HG03457 (cell line): Measurements from ENCODE around the gene RASSF5.

Experiments used
- ATAC-seq: cut with Tn5 transposase; IDR thresholded peaks from one replicate; pipeline ENCODE4 v1.9.1; 2021; ENCODE audit warnings: moderate number of reproducible peaks; ENCODE audit not compliant: unreplicated experiment

The RASSF5 gene

DNA sequence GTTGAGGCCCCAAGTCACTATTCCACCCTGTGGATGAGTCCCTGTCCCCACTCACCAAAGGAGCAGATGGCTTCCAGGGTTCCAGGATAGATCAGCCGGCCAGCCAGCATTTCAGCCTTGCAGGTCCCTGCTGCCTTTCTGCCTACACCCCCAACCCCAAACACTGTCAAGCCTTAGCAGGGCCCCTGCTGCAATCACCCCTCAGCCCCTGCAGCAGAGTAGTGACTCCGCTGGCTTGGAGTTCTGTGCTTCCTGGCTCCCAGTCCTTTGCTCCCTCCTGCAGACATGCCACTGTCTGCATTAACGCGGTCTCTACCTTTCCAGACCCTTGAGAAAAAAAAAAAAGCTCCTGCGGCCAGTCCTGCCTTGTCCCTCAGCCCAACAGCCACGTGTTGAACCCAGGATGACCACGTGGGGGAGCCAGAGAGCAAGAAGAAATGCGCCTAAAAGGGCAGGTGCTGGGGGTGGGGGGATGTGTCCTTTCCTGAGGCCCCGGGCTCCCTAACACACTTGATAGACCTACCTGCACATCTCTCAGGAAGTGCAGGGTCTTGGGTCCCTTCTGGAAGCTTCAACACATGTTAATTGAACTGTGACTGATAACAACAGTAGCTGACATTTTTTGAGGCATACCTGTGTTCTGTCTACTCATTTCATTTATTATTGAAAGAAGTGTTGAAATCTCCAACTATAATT, 37.4 kb downstream of the RASSF5 start:
- ATAC-seq = no peak

DNA sequence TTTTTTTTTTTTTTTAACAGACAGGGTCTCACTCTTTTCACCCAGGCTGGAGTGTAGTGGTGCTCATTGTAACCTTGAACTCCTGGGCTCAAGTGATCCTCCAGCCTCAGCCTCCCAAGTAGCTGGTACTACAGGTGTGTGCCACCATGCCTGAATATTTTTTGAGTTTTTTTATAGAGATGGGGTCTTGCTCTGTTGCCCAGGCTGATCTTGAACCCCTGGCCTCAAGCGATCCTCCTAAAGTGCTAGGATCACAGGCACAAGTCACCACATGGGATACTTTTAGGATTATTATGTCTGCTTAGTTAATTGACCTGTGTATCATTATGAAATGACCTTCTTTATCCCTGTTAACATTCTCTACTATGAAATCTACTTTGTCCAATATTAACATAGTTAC, 38.0 kb downstream of the RASSF5 start:
- no peak for ATAC-seq

DNA sequence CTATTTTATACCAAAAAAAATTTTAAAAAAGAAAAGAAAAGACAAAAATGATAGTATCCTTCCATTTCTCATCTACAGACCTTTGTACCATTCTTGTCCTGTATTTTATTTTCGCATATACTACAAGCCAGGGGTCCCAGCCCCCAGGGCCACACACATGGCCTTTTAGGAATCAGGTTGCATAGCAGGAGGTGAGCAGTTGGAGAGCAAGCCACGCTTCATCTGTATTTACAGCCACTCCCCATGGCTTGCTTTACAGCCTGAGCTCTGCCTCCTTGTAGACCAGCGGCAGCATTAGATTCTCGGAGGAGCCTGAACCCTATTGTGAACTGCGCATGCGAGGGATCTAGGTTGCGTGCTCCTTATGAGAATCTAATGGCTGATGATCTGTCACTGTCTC, 39.8 kb downstream of the RASSF5 start:
- ATAC-seq = no peak

DNA sequence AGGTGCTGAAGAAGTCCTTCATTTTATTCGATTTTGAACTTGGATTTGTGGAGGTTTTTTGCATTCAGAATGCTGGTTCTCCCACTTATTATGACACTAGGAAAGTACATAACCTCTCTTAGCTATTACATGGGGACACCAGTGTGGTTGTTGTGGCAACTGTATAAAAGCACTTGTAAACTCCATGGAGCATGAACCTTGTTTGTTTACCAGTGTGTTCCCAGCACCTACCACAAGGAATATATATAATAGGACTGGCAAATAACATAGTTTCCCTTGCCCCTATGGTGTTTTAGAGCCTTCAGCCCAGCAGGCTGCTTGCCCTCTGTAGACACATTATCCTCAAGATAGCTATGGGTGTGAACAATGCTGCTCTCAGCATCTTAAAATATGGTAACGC, 43.1 kb downstream of the RASSF5 start:
- no peak for ATAC-seq

DNA sequence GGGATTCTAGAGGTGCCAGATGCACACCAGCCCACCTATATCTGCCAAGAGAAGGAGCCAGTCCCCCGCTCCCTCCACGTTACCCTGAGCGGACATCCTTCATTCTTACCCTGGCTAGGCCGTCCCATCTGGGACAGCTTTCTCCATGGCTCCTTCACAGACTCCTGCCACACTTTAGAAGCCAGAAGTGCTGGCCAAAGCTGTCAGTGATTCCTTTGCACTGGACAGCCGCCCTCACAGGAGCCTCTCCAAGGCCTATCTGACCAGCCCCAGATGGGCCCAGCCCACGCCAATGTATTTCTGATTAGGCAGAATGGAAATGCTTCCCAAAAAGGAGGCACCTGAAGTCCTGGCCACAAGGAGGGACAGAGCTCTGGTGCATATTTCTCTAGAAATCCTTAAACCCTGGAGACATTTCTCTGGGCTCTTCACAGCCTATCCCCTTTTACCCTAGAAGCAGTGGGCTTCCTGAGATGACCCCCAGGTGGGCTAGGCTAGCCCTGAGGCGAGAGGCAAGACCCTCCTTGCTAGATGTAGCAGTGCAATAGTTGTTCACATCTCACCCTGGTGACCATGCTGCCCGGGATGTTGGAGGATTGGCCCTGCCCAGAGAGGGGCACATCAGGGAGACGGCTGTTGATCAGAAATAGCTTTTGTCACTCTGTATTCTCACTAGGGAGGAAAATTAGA, 44.1 kb downstream of the RASSF5 start:
- ATAC-seq = no peak

DNA sequence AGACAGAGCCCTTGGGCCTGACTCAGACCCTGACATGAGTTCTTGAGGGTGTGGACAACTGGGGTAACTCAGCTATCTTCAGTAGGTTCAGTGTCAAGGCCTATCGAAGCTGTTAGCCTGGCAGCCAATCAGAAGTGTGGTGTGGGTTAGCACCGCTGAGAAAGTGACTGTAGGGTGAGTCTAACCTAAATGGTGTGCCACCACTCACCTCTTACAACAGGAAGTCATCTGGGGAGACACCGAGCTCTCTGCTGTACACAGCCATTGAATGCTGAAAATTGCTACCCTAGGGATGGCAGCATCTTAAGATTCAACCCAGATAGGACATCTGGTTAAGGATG, 44.6 kb downstream of the RASSF5 start:
- ATAC-seq = no peak

DNA sequence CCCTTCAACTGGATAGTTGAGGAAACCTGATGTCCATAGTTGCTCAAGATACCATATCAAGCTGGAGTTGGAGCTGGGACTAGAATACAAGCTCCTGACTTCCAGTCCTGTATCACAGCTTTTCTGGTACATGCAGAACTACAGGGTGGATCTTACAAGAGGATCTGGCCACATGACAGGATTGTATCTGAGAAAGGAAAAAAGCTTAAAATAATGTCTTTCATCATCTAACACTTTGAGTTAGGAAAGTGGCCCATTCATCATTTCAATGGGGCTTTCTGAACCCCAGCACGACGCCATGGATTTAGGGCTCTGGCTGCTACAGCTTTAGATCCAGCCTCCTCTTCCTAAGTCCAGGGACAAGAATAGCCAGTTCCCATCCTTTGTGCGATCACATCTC, 46.9 kb downstream of the RASSF5 start:
- ATAC-seq = no peak

DNA sequence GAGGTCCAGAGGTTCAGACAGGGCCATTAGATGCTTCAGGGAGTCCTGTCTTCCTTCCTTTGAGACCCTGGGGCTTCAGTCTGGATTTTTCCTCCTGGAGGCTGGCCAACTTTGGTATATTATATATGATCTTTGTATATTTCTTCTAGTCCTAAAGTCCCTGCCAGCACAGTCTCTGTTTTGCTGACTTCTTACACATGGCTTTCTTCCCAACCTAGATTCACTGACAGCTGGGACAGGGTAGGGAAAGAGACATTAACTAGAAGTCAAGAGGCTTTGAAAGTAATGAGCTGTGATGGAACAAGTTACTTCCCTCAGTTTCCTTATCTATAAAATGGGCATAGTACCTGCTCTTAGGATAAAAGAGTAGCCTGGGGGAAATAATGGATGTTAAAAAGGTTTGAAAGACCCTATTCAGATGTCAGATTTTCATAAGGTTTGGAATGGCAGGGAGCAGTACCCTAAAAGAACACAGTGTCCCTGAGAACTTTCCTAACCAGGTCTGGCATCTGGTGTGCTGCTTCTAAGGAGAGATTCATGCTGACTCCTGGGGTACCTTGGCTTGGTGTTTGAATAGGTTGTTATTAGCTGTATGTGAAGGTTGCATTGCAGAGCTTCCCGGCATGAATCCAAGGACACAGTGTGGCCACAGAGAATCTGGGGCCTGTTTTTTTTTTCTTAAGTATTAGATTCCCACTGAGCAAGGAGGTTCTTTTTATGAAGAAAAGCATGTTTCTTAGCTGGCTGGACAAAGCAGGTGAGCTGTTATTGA, 47.6 kb downstream of the RASSF5 start:
- ATAC-seq = no peak

DNA sequence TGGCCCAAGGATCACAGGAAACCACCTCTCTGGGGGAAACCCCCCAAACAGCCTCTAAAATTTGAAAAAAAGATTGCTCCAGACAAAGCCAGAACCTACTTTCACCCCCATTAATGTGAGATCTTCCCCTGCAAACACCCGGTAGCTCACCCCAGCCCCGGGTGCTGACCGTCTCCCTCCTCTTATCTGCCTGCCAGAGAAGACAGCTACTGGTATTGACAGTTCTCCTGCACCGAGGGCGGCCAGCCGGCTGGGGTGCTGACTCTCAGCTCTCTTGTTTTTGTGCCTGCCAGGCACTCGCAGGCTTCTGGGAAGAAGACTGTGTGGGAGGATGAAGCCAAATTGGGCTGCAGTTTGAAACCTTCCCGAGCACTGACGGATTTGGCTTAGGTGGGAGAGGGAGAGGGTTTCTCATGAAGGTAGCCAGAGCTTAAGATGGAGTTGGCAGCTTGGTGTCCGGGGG, 48.2 kb downstream of the RASSF5 start:
- ATAC-seq = no peak

DNA sequence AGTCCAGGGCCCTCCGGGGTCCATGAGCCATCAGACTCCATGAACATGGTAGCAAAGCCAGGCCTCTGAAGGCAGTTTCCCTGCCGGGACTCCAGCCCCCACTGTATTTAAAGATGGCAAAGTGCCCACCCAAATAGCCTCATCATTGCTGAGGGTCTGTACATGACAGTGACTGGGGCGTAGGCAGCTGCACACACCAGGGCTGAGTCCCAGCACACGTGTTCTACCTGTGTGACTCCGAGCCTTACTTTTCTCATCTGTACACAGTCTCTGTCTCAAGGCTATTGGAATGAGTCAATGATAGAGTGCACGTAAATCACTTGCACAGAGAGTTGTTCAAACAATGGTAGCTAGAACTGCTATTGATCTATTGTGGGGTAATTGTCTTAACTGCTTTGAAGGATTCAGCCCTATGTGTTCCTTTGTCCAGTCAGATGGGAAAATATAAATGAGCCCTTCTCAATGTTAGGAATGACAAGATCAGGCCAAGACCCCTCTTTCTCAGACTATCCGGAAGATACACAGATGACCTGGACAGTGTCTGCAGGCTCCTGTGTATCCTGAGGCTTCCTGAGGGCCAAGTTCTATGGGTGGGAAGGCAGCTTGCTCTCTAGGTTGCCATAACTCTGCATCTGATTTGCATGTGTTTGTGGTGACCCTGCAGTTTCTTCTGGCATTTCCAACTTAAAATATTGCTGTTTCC, 48.9 kb downstream of the RASSF5 start:
- ATAC-seq = no peak

DNA sequence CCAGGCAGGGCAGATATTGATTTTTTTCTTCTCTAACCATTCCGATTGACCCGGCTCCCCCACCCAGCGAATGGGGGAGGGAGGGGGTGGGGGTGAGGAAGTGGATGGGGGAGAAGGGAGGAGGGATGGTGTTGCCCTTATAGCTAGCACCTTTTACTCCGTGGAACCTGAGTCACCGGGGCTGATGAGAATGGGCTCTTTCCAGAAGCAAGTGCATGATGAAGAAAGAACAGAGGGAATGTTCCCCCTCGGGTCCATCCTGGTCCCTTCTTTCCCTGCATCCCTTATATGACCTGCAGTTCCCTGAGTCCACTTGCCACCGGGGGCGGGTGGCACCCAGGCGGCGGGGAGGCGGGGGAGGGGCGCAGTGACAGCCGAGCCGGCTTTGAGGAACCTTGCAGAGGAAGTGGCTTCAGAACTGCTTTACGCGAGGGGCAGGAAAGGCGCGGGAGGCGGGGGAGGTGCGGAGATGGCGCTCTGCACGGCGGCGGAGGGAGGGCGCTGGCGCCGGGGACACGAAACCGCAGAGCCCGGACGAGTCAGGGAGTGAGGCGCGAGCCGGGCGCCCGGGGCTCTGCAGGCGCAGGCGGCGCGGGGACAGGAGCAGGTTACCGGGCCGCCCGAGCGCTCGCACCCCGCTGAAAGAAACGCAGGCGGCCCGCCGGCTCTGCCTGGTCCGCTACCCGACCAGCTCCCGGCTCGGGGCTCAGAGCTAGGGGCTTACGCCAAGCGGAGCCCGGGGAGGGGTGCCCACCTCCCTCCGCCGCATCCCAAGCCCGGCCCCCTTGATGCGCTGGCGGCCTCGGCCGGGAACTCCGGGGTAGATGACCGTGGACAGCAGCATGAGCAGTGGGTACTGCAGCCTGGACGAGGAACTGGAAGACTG, 49.7 kb downstream of the RASSF5 start:
- ATAC-seq = peak; percentile 44

DNA sequence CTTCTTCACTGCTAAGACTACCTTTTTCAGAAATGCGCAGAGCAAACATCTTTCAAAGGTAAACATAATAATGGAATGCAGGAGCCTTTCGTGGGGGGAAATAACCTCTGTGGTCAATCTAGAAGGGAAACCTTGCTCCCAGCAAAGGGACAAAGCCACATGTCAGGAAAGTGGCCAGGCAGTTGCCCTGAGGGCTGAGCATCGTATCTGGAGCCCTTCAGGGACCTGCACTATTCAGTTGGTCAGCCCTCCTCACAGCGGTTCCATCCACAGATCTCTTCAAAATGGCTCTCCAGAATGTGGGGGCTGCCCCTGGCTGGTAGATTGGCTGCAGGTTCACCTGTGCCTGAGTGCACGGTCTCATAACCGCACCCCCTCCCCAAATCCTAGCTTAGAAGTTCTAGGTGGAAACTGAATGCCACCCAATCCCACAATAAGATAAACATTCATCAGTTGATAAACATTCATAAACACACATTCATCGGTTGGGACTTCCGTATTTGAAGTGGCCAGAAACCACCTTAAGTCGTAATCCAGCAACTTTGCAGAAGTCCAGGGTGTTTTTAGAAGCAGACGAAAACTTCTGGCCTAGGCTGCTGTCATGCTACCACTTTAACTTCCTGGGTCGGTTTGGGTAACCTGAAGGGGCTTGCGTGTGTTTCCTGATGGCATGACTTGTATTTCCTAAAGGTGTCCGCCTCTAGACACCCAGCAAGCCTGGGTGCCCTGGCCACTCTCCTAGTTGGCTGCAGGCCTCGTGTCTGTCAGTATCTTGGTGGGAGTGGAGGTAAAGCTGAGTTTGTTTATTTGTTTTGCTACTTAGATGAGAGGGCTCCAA, 50.5 kb downstream of the RASSF5 start:
- ATAC-seq = no peak

DNA sequence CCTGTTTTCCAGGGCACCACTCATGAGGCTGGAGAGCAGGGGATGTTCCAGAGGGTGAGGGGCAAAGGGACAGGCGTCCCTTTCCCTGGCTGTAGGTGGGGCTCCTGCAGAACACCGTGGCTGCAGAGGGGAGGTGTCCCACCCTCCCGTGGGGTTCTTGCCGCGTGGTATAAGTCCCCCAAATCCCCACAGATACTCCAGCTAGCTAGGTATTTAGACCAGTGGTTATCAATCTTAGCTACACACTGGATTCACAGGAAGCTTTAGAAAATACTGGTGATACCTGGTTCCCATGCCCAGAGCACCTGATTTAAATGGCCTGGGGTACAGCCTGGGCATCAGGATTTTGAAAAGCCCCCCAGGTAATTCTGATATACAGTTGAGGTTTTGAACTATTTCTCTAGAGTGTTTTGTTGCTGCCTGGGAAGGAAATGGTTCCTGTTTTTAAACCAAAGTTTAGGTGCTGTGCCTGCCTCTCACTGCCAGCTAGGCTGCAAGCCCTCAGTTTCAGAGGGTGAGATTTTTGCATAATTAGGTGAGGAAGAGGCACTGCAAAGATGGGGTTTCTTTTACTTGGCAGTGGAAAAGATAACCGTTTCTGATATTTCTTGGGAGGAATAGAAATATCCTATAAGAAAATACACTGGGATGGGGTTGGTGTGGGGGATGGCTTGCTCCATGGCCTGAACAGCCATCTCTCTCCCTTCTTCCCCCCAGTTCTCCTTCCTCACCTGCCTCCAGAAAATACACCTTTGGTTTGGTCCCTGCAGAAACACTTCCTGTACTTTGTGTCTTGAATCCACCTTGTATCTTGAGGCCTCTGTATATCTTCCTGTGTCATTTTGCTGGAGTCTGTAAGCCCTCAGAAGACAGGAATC, 51.7 kb downstream of the RASSF5 start:
- ATAC-seq = no peak

DNA sequence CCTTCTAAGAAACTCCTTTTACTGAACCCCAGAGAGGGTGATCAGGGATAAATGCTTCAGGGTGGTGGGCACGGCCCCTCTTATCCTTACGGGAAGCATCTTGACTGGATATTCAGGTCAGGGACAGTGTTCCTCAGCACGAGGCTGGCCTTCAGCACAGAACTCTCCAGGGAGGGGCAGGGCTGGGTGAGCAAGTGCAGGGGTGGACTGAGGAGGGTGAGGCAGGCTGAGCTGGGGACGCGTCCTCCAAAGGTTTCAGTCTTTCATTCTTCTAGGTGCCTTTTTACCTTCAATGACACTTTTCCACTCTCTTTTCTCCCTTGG, 52.3 kb downstream of the RASSF5 start:
- no peak for ATAC-seq

DNA sequence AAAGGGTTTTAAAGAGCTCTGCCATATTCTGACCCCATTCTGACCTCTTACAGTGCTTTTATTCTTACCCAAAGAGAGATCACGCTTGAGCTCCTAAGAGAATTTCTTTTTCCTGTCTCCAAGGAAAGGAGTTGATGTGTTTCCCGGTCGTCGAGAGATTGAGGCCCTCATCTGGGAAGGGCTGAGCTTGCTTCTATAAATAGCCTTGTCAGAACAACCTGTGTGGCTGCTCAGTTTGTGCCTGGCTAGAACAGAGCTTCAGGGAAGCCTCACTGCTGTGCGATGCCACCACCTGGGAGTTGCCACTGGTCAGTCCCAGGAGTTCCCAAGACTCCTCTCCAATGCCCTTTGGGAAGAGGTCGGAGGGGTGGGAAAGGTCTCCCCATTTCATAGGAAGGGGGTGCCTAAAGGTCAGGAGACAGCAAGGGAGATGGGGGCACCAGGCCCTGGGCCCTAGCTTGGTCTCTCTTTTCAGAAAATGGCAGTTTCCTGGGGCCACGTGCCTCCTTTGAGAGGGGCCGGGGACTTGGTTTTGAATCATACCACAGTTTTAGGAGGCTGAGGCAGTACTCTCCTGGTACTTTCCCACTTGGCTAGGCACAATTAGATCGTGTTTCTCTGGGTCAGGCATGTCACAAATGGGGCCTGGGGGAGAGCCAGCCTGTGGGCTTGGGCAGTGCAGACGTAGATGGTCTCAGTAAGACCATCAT, 52.8 kb downstream of the RASSF5 start:
- no peak for ATAC-seq

DNA sequence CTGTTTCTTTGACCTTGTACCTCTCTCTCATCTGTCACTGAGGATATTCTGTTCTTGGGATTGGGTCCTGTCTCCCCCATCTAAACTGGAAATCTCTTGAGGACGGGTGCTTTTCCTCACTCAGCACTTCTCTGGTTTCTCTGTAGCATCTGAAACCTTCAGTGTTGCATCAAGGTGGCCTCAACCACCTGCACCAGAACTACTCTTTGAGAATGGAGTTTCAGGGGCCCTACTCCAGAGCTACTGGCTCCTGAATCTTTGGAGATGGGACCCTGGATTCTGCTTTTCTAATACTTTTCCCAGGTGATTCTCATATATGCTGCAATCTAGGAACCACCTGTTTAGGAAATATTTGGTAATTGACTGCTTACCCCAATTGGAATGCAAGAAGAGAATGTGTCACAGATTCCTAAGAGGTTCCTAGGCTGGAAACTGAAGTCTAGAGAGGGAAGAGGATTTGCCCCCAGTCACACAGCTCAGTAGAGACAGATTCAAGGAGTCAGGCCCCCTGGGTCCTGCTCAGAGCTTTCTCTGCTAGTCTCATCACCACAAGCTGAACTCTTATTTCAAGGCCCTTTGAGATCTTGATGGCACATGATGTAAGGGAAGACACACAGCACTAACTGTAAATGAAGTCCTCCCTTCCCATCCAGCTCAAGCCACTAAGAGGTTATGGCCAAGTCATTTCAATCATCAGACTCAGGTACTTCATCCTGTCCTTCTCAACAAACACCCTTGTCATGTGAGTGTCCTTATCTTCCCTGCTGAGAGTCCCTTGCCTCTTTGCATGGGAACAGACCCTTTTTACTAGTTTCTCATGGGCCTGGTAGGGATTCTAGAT, 56.3 kb downstream of the RASSF5 start:
- ATAC-seq = peak; percentile 22

DNA sequence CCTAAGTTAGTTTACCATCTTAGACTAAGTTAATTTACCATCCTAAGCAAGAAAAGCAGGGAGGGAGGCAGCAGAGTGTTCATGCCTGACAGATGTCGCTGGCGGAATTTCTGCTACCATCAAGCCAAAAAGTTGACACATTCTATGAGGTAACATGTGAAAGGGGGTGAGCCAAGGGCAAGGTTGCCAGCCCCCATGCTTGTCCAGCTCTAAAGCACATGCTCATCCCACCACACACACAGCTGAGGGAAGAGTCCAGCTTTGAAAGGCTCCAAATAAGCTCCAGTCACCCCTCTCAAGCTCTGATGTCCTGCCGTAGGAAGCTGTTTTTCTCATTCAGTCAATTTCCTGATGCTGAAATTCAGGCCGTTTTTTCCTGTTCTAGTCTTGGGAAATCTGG, 58.7 kb downstream of the RASSF5 start:
- ATAC-seq = no peak
